Stimulated activated CD4-positive, alpha-beta T cell treated with anti-CD3 and anti-CD28 coated beads, Interleukin-4, amount 100 ng/mL, for 1 hour (primary cell): Measurements from ENCODE around the gene CNBP.
"Not testable (repeated sequence)": the region's sequence is repeated elsewhere in the genome, so short reads cannot be mapped to it uniquely, and the experiment has no call there.

Experiments
- DNase-seq: peaks from one replicate; pipeline ENCODE4 v3.0.0-alpha.2; 2020

The CNBP gene

DNA sequence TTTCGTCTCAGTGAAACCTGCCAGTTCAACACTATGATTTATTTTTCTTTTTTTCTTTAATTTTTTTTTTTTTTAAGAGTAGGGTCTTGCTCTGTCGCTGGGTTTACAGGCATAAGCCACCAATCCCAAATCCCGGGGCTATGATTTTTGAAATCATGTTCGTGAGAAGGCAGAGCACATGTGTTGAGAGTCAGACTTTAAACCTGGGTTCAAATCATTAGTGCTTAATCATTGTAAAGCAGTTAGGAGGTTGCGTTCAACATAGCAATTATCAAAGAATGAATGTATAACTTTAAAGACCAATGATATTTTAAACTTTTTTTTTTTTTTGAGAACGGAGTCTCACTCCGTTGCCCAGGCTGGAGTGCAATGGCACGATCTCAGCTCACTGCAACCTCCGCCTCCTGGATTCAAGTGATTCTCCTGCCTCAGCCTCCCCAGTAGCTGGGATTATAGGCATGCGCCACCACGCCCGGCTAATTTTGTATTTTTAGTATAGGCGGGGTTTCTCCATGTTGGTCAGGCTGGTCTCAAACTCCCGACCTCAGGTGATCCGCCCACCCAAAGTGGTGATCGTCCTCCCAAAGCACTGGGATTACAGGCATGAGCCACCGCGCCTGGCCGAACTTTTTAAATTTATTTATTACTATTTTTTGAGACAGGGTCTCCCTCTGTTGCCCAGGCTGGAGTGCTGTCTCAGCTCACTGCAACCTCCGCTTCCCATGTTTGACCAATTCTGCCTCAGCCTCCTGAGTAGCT, 1.3 kb upstream of the CNBP start:
- DNase-seq: not testable (repeated sequence)

DNA sequence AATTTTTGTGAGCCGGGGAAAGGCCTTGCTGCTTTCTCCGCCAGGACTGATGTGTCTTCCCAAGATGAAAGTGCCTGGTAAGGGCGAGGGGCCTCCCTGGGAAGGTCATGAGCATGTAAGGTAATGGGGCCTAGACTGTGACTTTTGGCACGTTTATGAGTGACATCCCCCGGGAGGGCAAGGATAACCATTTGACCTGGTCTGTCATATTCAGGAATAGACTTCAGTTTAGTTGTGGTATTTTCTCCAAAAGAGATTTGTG, 631 bp upstream of the CNBP start:
- DNase-seq: peak; percentile 35

DNA sequence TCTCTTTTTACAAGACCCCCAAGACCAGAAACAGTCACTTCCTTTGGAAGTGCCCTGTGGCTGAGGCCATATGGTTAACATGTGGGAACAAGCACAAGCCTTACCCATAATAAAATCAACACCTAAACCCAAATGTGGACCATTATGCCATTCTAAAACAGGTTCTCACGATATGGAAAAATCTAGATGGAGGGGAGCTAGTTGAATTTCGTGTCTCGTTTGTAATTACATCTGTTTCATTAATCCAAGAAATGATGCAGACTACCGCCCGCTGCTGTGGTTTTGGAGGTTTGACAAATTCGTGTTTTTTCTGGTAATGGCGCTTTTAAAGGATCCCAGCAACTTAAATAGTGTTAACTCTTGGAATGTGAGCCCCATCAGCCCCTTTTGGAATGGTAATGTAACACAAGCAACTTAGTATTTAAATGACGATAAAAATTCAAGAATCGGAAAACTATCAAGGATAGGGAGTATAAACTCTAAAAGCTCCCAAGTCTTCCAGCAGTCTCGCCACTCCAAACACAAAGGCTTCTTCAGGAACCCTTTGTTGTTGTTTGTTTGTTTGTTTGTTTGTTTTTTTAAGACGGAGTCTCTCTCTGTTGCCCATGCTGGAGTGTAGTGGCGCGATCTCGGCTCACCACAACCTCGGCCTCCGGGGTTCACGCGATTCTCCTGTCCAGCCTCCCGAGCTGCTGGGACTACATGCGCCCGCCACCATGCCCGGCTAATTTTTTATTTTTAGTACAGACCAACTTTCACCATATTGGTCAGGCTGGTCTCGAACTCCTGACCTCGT, 1.1 kb downstream of the CNBP start:
- no peak for DNase-seq

DNA sequence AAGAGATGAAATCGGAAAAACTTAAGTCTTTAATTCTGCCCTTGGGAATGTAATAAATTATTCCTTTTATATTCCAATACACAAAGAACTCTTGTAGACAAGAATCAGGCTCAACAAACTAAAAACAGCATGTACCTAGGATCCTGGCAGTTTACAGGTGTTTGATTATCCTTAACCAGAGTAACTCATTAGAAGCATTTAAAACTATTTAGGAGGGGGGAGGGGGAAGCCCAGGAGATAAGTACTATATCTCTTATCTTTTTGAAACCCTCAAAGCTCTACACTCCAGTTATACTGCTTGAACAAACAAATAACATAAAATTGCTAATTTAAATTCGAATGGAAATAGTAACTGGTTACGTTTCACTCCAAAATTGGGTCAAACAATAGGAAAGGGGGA, 1.9 kb downstream of the CNBP start:
- no peak for DNase-seq

DNA sequence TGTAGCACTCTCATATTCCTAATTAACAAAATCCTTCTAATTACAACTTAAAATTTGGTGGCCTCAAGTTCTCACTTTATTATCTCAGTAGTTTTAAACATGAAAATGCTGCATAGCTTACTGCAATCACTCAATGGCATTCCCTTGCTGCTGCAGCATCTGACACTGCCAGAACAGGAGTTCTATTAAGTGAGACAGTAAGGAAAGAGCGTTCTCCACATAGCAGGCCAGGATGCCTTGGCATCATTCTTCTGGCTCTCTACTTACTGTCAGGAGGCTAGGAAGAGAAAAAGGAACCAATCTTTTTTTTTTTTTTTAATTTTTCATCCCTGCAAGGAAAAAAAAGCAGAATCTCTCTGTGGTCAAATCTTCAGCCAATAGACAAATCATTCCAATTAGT, 3.2 kb downstream of the CNBP start:
- no peak for DNase-seq

DNA sequence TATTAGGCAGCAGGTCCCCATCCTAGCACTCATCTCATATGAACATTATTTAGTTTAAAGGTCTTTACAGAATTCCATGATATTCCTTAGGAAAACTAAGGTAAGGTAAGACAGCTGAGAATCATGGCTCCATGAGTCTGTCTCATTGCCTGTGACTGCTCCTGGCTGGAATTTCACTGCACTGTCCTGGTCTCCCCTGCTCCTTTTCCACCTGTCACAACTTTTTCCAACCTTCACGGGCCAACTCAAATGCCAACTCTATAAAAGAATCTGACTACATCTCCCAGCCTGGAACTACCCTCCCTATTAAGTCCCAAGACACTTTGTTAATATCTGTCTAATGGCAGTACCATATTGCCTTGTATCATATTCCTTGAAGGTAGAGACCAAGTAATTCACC, 7.6 kb downstream of the CNBP start:
- no peak for DNase-seq

DNA sequence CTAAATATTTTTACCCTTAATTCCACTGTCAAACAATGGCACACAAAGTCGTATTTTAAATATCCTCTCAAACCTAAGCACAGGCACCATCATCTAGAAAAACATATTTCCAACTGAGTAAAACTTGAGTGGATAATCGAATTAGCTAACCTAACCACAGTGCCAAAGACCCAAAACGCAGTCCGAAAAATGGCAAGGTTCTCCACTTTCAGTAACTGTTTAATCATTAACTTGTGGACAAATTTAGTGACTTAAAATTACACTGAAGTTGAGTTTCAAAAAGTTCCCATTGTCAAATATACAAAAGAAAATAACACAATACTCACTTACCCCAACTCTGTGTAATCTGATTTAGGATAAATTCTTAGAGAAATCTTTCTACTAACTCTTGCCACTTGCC, 10.0 kb downstream of the CNBP start:
- no peak for DNase-seq

DNA sequence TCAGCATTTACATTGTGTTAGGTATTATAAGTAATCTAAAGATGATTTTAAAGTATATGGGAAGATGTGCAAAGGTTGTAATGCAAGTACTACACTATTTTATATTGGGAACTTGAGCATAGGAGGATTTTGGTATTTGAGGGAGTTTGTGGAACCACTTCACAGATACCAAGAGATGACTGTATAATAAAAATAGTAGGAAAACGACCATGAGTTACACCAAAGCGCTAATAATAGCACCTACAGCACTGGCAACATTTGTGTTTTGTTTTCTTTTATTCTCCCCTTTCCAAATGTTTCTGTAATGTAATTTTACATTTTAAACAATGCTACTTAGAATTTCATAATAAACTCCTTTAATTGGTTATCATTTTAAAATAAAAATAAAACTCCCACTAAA, 10.5 kb downstream of the CNBP start:
- DNase-seq: no peak

DNA sequence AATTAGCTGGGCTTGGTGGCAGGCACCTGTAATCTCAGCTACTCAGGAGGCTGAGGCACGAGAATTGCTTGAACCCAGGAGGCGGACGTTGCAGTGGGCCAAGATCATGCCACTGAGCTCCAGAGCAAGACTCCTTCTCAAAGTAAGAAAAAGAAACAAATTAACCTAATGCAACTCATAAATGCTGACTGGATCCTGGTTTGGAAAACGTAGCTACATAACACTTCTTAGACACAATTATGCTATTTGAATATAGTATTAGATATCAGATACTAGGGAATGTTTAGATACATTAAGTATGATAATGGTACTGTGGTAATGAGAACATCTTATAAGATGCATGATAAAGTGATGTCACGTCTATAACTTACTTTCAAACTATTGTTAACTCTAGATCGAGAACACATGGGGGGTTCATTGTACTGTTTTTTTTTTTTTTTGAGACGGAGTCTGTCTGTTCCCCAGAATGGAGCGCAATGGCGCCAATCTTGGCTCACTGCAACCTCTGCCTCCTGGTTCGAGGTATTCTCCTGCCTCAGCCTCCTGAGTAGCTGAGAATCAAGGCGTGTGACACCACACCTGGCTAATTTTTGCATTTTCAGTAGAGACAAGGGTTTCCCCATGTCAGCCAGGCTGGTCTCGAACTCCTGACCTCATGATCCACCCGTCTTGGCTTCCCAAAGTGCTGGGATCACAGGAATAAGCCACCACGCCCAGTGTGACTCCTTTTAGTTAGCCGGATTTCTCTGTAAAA, 16.9 kb downstream of the CNBP start:
- no peak for DNase-seq

DNA sequence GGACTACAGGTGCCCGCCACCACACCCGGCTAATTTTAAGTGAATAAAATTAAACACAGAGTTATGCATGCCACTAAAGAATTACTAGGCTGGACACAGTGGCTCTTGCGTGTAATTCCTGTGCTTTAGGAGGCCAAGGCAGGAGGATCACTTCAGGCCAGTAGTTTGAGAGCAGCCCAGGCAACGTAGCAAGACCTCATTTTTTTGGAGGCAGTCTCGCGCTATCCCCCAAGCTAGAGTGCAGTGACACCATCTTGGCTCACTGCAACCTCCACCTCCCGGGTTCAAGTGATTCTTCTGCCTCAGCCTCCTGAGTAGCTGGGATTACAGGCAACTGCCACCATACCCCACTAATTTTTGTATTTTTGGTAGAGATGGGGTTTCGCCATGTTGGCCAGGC, 18.1 kb downstream of the CNBP start:
- DNase-seq: not testable (repeated sequence)

DNA sequence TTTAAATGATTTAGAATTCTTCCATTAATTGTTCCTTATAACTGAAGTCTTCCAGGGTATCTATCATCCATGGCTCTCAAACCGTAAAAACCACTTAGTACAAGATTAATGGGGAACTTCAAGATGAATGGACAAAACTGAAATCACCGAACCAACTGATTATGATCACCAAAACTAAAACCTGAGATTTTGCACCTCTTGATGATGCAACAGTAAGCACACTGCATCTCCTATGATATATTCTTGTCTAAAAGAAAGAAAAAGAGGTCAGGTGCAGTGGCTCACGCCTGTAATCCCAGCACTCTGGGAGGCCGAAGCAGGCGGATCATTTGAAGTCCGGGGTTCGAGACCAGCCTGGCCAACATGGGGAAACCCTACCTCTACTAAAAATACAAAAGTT, 19.2 kb downstream of the CNBP start:
- no peak for DNase-seq

DNA sequence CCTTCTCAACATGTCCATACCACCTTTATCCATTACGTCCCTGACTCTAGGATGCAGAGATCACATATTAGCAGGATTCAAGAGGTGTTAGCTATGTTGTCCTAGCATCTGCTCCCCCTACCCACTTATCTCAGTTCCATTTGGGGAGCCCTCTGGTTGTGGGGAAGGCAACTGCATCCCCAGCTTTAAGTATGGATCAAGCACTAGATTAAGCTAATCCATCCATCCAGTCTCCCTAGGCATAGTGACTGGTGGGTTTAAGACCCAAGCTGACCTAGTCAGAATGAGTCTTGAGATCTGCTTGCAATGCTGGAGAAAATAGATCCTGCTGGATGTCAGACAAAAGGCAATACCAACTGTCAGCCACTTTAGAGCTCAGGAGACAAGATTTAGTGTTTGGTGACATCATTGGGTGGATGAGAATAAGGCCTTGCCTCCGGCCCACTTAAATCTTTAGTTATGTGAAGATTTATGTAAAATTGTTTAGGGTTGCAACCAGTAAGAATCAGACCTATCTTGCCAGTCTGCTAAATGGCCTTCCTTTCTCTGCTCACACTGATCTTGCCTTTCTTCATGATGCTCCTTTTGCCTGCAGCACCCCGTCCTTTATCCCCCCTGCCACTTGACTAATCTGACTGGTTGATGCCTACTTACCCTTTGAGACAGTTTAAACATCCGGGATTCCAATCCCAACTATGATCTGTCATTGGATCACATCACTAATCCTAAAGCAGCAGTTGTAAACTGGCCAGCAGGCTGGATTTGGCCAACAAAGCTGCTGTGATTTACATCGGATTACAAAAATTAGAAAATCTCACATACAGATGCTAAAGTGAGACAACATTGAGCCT, 20.7 kb downstream of the CNBP start:
- DNase-seq: no peak

DNA sequence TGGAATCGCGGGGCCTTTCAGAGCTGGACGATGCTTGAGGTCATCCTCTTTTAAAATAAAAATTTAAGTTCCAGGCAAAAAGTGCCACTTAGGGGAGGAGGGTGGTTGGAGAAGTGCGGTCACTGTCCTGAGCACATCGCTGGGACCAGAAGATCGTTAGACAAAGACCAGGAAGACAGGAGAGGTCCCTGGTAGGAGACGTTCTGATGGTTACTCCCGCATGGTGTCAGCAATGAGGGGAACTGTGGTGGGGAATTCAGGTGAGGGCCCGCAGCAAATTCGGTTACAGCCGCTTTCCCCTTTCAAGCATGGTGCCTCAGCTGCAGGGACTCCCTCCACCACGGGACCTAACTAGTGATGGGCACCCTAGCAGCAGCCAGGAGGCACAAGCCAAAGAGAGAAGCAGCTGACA, 21.8 kb downstream of the CNBP start:
- peak; percentile 32 for DNase-seq

DNA sequence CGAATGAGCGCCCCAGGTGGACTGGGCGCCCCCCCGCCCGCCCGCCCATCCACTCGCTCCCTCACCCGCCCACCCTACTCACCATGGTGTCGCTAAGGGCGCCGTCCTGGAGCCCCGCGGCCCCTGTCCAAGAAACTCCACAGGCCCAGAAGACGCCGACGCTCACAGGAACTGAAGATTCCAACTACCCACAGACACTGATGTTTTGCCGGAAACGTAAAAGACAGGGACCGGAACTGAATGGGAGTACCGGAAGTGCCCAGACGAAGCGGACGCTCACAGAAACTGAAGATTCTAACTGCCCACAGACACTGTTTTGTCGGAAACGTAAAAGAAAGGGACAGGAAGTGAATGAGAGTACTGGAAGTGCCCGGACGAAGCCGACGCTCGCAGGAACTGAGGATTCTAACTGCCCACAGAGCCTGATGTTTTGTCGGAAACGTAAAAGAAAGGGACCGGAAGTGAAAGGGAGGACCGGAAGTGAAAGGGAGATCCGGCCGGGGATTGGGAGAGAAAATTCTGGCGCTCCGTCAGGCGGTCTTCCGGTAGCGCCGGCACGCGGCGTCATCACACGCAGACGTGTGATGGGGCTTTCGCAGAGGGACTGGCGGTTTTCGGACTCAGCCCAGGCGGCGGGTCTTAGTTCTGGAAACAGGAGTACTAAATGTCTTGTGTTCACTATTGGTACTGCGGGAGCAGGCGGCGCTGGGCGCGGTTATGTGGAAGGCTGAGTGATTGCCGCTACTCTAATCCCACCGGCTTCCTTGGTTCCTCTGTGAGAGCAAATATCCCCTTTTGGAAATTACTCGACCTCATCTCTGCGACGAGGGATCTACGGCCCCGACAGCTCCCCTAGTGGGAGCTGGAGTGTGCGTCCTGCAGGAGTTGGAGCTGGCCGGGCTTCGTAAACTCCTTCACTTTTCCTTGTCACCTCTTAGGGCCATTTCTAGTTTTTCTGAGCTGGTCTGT, 22.5 kb downstream of the CNBP start, which contains the start of gene ISY1:
ISY1 (minus strand) TSS at position 173 of the 969 bp plus-strand sequence; CDS start at position 85, 88 bp downstream.
- peak; percentile 85 for DNase-seq

DNA sequence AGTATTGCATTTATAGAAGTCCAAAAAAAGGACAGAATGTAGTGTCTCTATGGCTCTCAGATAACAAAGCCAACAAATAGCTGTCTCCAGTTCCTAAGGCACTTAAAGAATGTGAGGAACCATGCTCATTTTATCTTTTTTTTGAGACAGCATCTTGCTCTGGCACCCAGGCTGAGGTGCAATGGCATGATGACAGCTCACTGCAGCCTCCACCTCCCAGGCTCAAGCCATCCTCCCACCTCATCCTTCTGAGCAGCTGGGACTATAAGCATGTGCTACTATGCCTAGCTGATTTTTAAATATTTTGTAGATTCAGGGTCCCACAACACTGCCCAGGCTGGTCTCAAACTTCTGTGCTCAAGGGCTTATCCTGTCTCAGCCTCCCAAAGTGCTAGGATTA, 38.9 kb downstream of the CNBP start:
- no peak for DNase-seq

DNA sequence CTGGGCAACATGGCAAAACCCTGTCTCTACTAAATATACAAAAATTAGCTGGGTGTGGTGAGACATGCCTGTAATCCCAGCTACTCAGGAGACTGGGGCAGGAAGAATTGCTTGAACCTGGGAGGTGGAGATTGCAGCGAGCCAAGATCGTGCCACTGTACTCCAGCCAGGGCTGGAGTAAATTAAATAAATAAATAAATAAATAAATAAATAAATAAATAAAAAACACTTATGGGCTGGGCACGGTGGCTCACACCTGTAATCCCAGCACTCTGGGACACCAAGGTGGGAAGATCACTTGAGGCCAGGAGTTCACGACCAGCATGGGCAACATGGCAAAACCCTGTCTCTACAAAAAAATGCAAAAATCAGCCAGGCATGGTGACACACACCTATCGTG, 42.7 kb downstream of the CNBP start:
- not testable (repeated sequence) for DNase-seq

DNA sequence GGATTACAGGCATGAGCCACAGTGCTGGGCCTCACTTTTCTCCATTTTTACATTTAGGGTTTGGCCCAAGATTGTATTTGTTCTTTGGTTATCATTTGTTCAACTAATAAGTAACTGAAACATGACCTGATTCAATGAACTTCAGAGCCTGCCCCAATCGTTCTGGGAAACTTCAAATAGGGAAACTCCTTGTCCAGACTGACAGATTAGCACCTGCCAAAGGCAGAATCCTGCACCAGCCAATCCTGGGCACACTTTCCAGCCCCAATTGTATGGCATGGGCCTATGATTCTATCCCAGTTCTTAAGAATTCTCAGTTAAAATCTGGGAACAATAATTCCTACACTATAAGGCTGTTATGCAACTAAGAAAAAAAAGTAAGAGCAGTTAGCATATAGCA, 43.8 kb downstream of the CNBP start:
- no peak for DNase-seq

DNA sequence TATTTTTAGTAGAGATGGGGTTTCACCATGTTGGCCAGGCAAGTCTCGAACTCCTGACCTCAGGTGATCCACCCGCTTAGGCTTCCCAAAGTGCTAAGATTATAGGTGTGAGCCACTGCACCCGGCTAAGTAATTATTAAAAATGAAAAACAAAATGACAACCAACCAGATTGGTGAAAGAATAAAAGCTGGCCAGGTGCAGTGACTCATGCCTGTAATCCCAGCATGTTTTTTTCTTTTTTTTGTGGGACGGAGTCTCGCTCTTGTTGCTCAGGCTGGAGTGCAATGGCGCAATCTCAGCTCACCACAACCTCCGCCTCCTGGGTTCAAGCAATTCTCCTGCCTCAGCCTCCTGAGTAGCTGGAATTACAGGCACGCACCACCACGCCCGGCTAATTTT, 47.4 kb downstream of the CNBP start:
- DNase-seq: not testable (repeated sequence)

DNA sequence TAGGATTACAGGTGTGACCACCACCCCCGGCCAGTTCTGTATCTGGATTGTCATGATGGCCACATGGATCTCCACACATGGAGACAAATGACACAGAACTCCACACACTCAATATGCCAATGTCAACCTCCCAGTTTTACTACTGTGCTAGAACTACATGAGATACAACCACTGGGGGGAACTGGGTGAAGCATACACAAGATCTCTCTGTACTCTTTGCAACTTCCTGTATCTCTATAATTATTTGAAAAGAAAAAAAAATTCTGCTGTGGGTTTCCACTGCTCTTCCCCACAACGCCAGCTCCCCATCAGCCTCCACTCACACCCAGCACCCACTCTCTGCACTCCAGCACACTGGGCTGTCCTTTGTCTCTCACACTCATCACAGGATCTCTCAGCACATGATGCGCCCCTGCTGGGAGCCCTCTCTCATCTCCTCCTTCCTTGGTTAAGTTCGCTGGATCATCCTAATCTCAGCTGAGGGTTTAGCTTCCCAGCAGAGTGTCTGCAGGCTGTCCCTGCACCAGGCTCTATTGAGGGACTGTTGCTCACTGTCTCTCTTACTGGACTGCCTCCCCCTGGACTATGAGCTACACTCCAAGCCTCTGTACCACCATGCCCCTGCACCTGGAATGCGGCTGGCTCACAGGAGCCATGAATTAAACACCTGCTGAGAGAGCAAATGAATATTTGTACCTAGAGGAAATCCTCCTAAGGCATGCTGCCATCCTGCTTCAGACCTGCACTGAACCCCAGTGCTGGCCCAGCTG, 51.4 kb downstream of the CNBP start:
- no peak for DNase-seq

DNA sequence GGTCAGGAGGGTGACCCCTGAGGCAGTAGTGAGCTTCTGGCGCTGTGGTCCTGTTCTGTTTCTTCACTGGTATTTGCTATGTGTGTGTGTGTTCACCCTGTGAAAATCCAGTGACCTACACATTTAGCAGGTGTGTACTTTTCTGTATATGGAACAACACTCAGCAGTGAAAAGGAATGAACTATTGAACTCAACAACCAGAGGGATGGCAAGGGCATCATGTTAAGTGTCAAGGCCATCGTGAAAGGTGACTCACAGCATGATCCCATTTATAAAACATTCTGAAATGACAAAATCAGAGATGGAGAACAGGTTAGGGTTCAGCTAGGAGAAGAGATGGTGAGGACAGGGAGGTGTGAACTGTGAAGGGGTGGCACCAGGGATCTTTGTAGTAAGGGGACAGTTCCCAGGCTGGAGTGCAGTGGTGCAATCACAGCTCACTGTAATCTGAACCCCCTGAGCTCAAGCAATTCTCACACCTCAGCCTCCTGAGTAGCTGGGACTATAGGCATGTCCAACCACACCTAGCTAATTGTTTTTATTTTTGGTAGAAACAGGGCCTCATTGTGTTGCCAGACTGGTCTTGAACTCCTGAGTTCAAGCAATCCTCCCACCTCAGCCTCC, 52.1 kb downstream of the CNBP start:
- no peak for DNase-seq
